GM15510 (cell line): ENCODE results near the gene A3GALT2.

Experiments
- POLR2A ChIP-seq: IDR thresholded peaks from 3 replicates; pipeline ENCODE4 v1.6.1; 2011; ENCODE audit warnings: borderline replicate concordance; ENCODE audit not compliant: insufficient read length; ENCODE audit errors: extremely low read depth

A3GALT2 gene

DNA sequence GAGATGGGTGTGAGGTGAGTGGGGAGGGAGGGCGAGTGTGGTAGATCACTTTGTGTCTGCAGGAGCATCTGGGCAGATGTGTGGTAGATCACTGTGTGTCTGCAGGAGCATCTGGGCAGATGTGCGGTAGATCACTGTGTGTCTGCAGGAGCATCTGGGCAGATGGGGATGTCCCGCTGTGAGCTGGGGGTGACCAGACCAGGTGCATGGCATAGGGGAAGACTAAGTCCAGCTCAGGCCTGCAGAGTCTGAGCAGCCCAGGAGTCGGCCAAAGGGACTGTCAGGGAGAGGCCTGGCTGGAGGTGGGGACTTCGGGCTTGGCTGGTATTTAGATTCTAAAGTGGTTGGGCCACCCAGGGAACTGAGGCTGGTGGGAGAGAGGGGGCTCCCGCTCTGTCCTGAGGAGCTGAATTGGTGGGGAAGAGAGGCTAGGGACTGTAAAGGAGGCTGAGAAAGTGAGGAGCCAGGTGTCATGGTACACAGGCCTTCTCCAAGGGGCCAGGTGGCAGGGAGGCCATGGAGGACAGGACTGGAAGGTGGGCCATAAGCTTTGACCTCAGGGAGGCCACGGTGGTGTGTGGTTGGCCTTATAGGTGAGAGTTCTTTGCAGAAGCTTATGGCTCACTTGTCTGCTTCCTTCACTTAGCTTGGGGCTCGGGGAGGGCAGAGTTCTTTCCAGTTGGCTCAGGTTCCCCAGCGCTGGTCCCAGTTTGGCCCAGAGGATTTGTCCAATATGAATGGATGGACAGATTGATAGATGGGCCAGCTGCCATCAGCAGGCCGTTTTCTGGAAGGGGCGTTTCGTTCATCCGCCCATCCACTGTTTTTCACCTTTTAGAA lies 49.0 kb downstream of the A3GALT2 start:
- no peak for TF ChIP-seq POLR2A

DNA sequence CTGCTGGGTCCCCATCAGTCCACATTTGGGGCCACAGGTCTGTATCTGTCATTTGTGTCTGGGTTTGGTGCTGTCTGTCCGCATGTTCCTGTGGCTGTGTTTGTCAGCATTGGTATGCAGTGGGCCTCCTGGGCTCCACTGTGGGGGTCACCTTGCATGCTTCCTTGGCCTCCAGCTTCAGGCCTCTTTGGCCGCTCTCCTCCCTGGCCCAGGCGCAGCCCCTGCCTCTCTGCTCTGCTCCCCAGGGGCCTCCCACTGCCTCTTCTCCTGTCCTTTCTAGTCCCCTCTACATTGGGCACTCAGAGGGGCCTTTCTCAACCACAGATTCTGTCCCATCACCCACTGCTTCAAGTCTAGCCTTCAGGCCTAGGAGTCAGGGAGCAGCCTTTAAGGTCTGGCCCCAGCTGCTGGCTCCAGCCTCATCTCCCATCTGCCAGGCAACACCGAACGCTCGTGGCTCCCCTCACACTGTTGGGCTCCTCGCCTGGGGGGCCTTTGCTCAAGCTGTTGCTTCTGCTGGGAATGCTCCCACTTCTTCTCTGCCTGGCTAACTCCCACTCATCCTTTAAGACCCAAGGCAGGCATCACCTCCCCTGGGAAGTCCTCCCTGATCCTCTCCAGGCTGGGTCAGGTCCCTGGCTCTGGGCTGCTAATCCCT lies 50.0 kb downstream of the A3GALT2 start:
- no peak for TF ChIP-seq POLR2A

DNA sequence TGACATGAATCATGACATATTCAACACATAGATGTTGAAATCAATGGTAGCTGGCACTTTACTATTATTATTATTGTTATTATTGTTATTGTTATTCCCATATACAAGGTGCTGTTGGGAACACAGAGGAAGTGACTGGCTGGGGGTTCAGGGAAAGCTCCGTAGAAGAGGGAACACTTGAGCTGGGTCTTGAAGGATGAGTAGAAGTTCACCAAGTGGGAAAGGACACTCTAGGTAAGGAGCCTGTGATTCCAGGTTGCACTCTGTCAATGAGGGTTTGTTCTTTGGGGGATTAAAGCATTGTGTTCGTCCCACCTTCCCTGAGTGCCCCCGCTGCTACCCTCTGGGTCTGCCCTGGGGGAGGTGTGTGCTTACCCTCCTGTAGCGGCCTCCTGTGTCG lies 50.5 kb downstream of the A3GALT2 start:
- no peak for TF ChIP-seq POLR2A

DNA sequence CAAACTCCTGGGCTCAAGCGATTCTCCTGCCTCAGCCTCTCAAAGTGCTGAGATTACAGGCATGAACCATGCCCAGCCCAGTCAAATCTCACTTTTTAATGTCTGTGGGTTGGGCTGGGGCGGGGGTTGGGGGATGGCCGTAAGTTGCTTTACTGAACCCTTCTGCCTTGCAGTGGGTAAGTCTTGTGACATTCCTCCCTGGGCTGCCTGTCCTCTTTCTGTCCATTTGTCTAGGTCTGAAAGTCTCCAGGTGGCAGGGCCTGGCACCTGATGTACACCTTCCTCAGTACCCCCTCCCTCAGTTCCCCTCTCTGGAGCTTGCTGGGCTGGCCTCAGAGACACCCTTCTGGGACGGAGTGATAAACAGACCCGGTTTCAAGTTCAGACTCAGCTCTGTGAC lies 51.3 kb downstream of the A3GALT2 start:
- TF ChIP-seq POLR2A: no peak

DNA sequence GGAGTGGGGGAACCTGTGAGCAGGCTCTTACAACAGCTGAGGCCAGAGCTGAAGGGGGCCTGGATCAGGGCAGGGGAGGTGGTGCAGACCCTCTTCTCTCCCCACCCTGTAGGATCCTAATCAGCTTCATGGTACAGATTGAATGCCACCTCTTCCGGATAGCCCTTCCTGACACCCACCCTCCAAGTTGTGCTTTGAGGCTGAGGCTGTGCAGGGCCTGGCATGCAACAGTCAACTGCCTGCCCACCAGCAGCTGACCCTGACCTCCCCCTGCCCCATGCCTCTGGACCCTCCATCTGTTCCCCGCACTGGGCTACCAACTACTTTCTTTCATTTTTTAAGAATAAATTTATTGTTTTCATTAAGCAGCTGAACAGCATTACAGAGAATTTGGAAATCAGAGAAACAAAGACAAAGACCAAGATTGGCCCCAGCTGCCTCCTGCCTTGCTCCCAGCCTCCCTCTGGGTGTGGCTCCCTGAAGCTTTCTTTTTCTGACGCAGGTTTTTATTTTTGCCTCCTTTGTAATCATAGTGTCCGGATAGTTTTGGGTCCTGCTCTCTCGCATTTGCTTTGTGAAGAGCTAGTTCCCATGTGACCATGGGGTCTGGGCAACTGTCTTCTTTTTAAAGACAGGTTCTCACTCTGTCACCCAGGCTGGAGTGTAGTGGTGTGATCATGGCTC lies 51.8 kb downstream of the A3GALT2 start:
- TF ChIP-seq POLR2A: no peak

DNA sequence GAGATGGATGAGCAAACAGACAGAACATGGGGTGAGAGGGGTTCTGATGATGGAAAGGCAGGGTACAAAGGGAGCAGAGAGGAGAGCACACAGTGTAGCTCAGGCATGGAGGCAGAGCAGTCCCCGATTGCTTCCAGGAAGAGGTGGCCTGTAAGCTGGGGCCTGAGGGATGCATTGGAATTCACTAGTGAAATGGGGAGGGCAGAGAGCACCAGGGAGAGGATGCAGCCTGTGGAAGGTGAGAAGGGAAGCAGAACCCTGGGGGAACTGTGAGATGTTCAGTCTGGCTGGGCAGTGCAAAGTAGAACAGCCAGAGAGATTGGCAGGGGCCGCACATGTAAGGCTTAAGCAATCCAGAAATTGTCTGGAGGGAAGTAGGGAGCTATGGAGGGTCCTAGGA lies 52.4 kb downstream of the A3GALT2 start:
- TF ChIP-seq POLR2A: no peak

DNA sequence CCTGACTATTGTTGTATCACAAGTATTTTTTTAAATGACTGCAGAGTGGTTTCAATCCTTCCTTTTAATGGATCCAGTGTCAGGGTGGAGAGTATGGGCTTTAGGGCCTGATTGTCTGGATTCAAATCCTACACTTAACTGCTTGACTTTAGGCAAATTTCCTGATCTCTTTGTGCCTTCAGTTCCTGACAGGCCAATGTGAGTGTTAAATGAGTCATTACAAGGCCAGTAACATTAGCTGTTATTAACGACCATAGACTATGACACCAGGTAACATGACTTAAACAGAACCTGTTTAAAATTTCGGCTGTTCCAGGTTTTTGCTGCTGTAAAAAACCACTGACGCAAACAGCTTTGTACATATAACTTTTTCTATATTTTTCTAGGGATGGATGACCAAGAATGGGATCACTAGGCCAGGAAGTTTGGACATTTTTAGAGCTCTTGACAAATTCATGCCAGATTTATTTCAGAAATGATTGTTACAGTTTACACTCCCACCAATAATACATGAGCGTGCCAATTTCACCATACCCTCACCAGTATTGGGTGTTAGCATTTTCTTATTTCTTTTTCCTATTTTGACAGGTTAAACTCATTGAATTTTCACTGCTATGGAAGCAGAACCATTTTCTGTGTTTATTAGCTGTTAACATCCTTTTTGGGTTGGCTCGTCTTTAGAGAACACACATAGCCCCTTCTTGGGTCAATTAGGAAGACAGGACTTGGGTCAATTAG lies 53.3 kb downstream of the A3GALT2 start:
- no peak for TF ChIP-seq POLR2A

DNA sequence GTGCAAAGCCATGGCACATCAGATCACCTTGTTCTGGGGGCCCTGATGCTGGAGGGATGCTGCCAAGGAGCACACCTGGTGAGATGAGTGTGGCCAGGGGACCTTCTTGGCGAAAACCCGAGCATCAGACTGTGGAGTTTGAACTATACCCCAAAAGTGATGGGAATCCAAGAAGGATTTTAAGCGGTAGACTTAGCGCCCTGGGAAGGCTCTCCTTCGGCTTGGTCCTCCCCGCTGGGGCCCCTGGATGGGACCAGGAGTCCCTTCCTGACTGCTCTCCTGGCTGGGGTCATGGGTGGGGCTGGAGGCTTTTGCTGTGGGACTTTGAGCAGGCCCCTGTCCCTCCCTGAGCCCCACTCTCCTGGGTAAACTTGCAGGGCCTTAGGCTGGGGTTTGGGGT lies 54.1 kb downstream of the A3GALT2 start:
- no peak for TF ChIP-seq POLR2A

DNA sequence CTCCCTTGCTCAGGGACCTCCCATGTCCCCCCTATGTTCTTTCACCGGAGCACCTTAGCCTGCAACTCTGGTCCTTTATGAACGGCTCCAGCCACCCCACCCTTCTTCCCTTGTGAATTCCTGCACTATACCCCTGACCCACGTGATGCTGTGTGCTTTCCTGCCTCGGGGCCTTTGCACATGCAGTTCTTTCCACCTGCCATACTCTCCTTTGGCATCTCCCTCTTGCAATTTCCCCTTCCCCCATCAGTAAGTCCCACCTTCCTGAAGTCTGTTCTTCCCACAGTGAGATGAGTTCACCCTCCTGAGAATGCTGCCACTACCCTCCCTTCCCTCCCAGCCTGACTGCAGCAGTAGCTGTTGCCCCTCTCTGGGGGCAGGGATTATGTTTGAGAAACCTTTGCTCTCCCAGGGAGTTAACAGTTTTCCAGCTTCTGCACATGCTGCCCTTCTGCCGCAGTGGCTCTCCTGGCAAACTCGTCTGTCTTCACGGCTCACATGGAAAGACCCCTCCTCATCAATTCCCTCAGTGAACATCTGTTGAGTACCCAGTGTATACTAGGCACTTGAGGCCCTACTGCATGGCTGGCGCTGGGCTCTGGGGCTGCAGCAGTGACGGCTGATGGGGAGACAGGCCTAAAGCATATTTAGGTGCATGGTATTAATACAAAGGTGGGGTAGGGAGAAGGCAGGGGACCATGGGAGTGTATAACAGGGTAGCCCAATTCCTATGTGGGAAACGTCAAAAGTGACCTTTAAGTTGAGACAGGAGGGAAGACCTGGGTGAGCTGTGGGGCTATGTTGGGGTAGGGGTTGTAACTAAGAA lies 54.9 kb downstream of the A3GALT2 start:
- no peak for TF ChIP-seq POLR2A

DNA sequence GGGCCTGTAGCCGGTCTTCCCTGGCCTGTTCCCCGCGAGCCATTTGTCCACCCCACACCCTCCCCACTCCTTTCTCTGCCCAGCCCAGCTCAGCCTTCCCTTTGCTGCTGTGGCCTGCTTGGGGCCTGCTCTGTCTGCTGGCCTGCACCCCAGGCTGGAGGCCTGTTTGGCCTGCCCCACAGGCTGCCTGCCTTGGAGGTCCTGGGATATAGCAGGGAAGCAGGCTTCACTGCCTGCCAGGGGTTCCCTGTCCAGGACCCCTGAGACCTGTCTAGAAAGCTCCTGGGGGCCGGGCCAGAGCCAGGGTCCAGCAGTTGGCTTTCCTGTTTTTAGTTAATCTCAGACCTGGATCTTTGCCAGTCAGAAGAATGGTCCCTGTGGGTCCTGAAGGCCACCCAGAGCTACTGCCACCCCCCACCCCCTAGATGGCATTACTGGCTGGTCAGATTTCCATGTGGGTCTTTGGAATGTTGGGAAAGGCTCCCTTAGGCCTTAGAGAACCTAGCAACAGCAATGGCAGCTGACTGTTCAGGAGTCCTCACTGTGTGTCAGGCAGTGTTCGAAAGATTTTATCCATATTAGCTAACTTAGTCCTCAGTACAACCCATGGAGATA lies 56.9 kb downstream of the A3GALT2 start:
- no peak for TF ChIP-seq POLR2A

DNA sequence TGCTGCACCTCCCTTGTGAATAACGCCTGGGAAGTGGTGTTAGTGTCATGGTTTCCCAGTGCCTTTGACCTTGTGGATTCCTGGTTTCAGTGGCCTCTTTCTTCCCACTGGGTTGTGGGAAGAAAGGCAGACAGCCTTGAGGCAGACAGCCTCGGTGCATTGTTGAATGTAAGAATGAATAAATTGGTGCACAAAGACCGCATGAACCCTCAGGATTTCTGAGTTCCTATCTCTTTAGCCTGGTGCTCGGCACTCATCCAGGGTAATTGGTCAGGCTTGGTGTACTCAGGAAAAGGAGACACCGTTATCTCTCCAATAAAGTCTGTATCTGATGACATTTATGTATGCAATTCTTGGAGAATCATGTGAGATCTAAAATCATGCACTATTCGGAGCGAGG lies 59.6 kb downstream of the A3GALT2 start:
- TF ChIP-seq POLR2A: no peak

DNA sequence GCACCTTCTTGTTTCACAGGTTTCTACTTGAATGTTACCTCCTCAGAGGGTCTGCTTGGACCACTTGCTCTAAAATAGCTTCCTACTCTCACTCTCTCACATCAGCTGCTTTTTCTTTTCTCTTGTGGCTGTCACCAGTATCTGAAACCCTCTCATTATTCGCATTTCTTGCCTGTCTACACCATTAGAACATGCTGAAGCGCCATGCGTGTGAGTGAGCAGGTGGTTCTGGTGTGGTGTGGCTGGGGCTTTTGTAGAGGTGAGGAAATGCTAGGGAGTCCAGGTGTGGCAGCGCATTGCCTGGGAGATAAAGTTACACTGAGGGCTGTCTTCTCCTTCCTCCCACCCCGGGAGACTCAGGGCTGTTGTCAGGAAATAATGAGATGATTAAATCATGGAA lies 60.5 kb downstream of the A3GALT2 start:
- TF ChIP-seq POLR2A: no peak

DNA sequence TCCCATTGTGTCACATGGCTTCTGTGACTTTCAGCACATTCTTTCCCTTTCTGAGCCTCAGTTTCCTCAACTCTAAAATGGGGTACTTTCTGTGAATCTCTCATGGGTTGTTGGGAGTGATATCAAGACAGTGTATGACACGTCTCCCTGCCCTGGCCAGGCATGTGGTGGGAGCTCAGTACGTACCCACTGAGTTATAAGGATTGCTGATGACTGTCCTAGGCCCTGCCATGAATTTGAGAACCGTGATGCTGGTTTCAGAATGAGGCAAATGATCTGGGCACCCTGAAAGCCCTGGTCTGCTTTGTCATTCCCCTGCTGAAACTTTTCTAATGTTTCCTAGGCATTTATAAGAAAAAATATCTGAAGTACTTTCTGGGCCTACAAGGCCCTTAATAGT lies 61.0 kb downstream of the A3GALT2 start:
- TF ChIP-seq POLR2A: no peak
